Thoracic aorta (tissue), 2 donors: ENCODE measurements around the gene ADNP2. TPM values are rescaled to one million over a fixed set of nuclear protein-coding genes. Genes with fewer than 3 reads are reported as not detected.

Experiments used
- ATAC-seq: fragments of 150-250 bp; one replicate; pipeline ENCODE4 v1.8.0; 2017; ENCODE audit warnings: low read depth; ENCODE audit not compliant: insufficient number of reproducible peaks, low FRiP score
- DNase-seq: peaks from one replicate; pipeline ENCODE4 v3.0.0-alpha.2; 2020; ENCODE audit warnings: low spot score
- H3K27ac ChIP-seq, 2 donors: fragments of 200-600 bp; sonication (generic); 1 replicate in 1 of 2; 2 replicates in 1 of 2; pipeline ENCODE4 v1.5.1; 2016; ENCODE audit warnings: mild to moderate bottlenecking in 2 of 2, moderate library complexity in 2 of 2
- H3K27me3 ChIP-seq: fragments of 200-600 bp; sonication (generic); replicated peaks from 2 replicates; pipeline ENCODE4 v1.6.0; 2016; ENCODE audit warnings: mild to moderate bottlenecking; ENCODE audit not compliant: insufficient read depth
- H3K36me3 ChIP-seq: fragments of 200-600 bp; sonication (generic); one replicate; pipeline ENCODE4 v1.5.1; 2016
- H3K4me1 ChIP-seq, 2 donors: fragments of 200-600 bp; sonication (generic); 1 replicate in 1 of 2; 2 replicates in 1 of 2; pipeline versions ENCODE4 v1.5.1 to v1.6.0; 2016; ENCODE audit warnings: low read depth in 2 of 2, mild to moderate bottlenecking in 1 of 2; ENCODE audit not compliant: control insufficient read depth in 1 of 2
- H3K4me3 ChIP-seq: fragments of 200-600 bp; sonication (generic); 2 replicates; pipeline ENCODE4 v1.5.1; 2016; ENCODE audit warnings: mild to moderate bottlenecking
- H3K9me3 ChIP-seq: fragments of 200-600 bp; sonication (generic); 2 replicates; pipeline ENCODE4 v1.5.1; 2016
- CTCF ChIP-seq: fragments of 200-600 bp; sonication (generic); IDR thresholded peaks from one replicate; pipeline ENCODE4 v1.5.1; 2019; ENCODE audit warnings: antibody characterized with exemption
- total RNA-seq, 2 donors: library from RNA; depleted of rRNA; stranded (reverse); fragments of >200 nt; gene quantifications; one replicate each; pipeline versions ENCODE4 v1.1.0 to v1.2.3, GENCODE V29; 2016

The ADNP2 gene
- total RNA-seq, 2 donors from 2014 or later: 15.6 to 21.6 TPM

- DNase-seq (no peak), ATAC-seq (no peak)
Observed at GRCh38 chr18:80179857-80180558, 70.9 kb downstream of the ADNP2 start.

GRCh38 chr18:80180778-80181564 is 71.9 kb downstream of the ADNP2 start:
- no peaks in the 10 kb centered on the region for H3K9me3 ChIP-seq

More at GRCh38 chr18:80179857-80180558, 70.9 kb downstream of the ADNP2 start:
- Histone ChIP-seq H3K4me3 (no peak overlapping the region), H3K9me3 (no peaks in the 10 kb centered on the region), H3K36me3 (no peaks in the 10 kb centered on the region), H3K27me3 (no peaks in the 10 kb centered on the region), H3K27ac (no peak overlapping the region), H3K4me1 (no peaks in the 10 kb centered on the region)
- TF ChIP-seq CTCF: no peak

GRCh38 chr18:80181642-80182461 is 72.8 kb downstream of the ADNP2 start:
- H3K27me3 ChIP-seq: no peaks in the 10 kb centered on the region

More at GRCh38 chr18:80180778-80181564, 71.9 kb downstream of the ADNP2 start:
- Histone ChIP-seq H3K36me3 (no peaks in the 10 kb centered on the region), H3K4me3 (no peak overlapping the region), H3K27me3 (no peaks in the 10 kb centered on the region), H3K27ac (no peak overlapping the region), H3K4me1 (no peaks in the 10 kb centered on the region)
- no peak for TF ChIP-seq CTCF
- no peak for ATAC-seq
- no peak for DNase-seq

GRCh38 chr18:80182855-80183254 is 73.8 kb downstream of the ADNP2 start:
- Histone ChIP-seq H3K36me3 (no peaks in the 10 kb centered on the region), H3K4me3 (no peak overlapping the region), H3K27ac (no peak overlapping the region), H3K4me1 (no peaks in the 10 kb centered on the region), H3K27me3 (no peaks in the 10 kb centered on the region), H3K9me3 (no peaks in the 10 kb centered on the region)
- DNase-seq: no peak
- TF ChIP-seq CTCF: no peak
- ATAC-seq: no peak

More at GRCh38 chr18:80181642-80182461, 72.8 kb downstream of the ADNP2 start:
- TF ChIP-seq CTCF: no peak
- Histone ChIP-seq H3K4me3 (no peak overlapping the region), H3K9me3 (no peaks in the 10 kb centered on the region), H3K27ac (no peak overlapping the region), H3K4me1 (no peaks in the 10 kb centered on the region), H3K36me3 (no peaks in the 10 kb centered on the region)
- ATAC-seq (no peak), DNase-seq (no peak)
